DND-41 (cell line): ENCODE results near the gene FGB.

Experiments
- ATAC-seq: fragments of 200-7000 bp; cut with Tn5 transposase; 3 replicates; pipeline ENCODE4 v1.9.1; 2021; ENCODE audit warnings: low read depth; ENCODE audit not compliant: insufficient read depth
- DNase-seq: peaks from one replicate; pipeline ENCODE4 v3.0.0-alpha.2; 2020
- H2AFZ ChIP-seq: 2 replicates; pipeline ENCODE4 v1.6.0; 2012; ENCODE audit warnings: low read depth, low read length
- H3K27ac ChIP-seq: 2 replicates; pipeline ENCODE4 v1.5.1; 2012; ENCODE audit warnings: low read length, inconsistent platforms
- H3K27me3 ChIP-seq: fragments of 200-600 bp; sonication (generic); 2 replicates; pipeline ENCODE4 v1.6.0; 2012; ENCODE audit warnings: low read length, mild to moderate bottlenecking, inconsistent platforms; ENCODE audit not compliant: insufficient read depth, poor library complexity
- H3K36me3 ChIP-seq: 2 replicates; pipeline ENCODE4 v1.5.1; 2012; ENCODE audit warnings: low read length, inconsistent platforms; ENCODE audit not compliant: insufficient read depth
- H3K4me1 ChIP-seq: 2 replicates; pipeline ENCODE4 v1.5.1; 2012; ENCODE audit warnings: mild to moderate bottlenecking, low read length; ENCODE audit not compliant: insufficient read depth
- H3K4me2 ChIP-seq: 2 replicates; pipeline ENCODE4 v1.6.0; 2012; ENCODE audit warnings: mild to moderate bottlenecking, moderate library complexity, low read length, inconsistent platforms; ENCODE audit not compliant: insufficient read depth
- H3K4me3 ChIP-seq, 2 experiments: fragments of 200-600 bp in 1 of 2; shearing (Covaris generic) in 1 of 2; 2 replicates each; pipeline ENCODE4 v1.5.1; 2012 to 2016; ENCODE audit warnings: inconsistent platforms in 2 of 2, low read length in 2 of 2, mild to moderate bottlenecking in 2 of 2, low read depth in 1 of 2, moderate library complexity in 1 of 2
- H3K79me2 ChIP-seq: 2 replicates; pipeline ENCODE4 v1.6.0; 2012; ENCODE audit warnings: low read length, inconsistent platforms; ENCODE audit not compliant: insufficient read depth
- H3K9ac ChIP-seq: 2 replicates; pipeline ENCODE4 v1.6.0; 2012; ENCODE audit warnings: low read depth, mild to moderate bottlenecking, inconsistent platforms, low read length, moderate library complexity
- H3K9me3 ChIP-seq: 2 replicates; pipeline ENCODE4 v1.5.1; 2012; ENCODE audit warnings: low read length, moderate library complexity, mild to moderate bottlenecking, inconsistent platforms; ENCODE audit not compliant: insufficient read depth, severe bottlenecking
- H4K20me1 ChIP-seq: 2 replicates; pipeline ENCODE4 v1.6.0; 2012; ENCODE audit warnings: low read length; ENCODE audit not compliant: insufficient read depth
- EZH2 ChIP-seq: IDR thresholded peaks from 3 replicates; pipeline ENCODE4 v1.6.1; 2012; ENCODE audit warnings: borderline replicate concordance, low read depth, mild to moderate bottlenecking, moderate library complexity, low read length, inconsistent platforms; ENCODE audit not compliant: severe bottlenecking
- TF ChIP-seq, protein P1 (sequence below): IDR thresholded peaks from 2 replicates; pipeline ENCODE4 v1.5.1; 2012; ENCODE audit warnings: borderline replicate concordance, low read length, moderate library complexity, mild to moderate bottlenecking; ENCODE audit not compliant: poor library complexity, severe bottlenecking; ENCODE audit errors: extremely low read depth

The FGB gene

DNA sequence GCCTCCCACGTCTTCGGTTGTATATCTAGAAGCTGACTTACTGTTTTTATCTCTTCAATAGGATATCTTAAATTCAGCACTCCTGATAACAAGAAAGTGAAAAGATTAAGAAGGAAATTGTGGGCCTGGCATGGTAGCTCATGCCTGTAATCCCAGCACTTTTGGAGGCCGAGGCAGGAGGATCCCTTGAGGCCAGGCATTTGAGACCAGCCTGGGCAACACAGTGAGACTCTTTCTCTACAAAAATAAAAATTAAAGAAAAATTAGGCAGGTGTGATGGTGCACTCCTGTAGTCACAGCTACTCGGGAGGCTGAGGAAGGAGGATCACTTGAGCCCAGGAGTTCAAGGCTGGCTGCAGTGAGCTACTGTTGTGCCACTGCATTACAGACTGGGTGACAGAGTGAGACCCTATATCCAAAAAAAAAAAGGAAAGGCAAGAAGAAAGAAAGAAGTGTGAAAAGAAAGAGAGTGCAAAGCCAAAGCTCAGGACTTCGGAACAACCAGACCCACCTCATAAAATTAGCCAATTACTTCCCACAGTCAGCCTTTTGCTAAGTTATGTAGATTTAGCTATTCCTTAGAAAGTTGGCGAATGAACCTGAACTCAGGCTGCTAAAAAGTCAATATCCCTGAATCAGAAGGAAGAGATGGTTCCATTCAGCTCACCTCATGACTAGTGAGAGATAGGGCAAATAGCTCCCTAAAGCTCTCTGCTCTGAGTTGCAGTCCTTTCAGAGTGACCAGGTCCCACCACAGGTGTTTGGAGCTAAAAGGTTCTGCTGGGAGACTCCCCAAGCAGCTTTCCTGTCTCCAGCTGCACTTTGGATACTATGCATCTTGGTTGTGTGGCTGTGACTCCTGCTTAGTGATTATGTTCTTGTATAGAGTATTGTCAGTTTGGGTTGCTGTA, 40.5 kb downstream of the FGB start:
- Histone ChIP-seq H3K79me2 (no peaks in the 10 kb centered on the region), H3K4me3 (no peak overlapping the region), H3K9ac (no peak overlapping the region), H4K20me1 (no peaks in the 10 kb centered on the region), H3K4me2 (no peak overlapping the region), H3K36me3 (no peaks in the 10 kb centered on the region), H3K27ac (no peak overlapping the region), H3K9me3 (no peaks in the 10 kb centered on the region), H3K4me1 (0 out of 2 replicates have a peak, but pooled peaks cover 3% of the 10 kb centered on the region), H3K27me3 (no peaks in the 10 kb centered on the region), H2AFZ (no peak overlapping the region)
- no peak for DNase-seq
- TF ChIP-seq, protein P1, sequence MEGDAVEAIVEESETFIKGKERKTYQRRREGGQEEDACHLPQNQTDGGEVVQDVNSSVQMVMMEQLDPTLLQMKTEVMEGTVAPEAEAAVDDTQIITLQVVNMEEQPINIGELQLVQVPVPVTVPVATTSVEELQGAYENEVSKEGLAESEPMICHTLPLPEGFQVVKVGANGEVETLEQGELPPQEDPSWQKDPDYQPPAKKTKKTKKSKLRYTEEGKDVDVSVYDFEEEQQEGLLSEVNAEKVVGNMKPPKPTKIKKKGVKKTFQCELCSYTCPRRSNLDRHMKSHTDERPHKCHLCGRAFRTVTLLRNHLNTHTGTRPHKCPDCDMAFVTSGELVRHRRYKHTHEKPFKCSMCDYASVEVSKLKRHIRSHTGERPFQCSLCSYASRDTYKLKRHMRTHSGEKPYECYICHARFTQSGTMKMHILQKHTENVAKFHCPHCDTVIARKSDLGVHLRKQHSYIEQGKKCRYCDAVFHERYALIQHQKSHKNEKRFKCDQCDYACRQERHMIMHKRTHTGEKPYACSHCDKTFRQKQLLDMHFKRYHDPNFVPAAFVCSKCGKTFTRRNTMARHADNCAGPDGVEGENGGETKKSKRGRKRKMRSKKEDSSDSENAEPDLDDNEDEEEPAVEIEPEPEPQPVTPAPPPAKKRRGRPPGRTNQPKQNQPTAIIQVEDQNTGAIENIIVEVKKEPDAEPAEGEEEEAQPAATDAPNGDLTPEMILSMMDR, result no peak
- no peak for TF ChIP-seq EZH2
- ATAC-seq, result no peak

DNA sequence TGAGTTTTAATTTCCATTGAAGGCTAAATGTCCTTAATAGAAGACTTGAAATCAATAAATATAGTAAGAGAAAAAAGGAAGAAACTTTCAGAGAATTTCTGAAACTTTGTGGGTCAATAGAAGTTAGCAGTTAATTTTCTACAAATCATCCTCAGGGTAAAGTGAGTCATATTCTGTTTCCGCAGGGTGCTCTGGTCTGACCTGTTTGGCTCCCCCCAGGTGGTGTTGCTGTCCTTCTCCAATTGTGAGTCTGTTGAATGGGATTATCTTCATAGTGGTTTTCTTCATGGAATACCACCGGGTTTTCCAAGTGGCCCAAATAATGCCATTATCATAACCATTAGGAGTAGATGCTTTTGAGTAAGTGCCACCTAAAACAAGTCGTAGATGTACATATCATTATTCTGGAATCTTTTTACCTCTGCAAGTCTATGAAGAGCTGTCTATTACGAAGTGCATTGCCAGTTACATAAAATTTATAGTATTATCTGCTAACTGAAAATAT, 41.9 kb downstream of the FGB start:
- DNase-seq, result no peak
- H3K4me2 ChIP-seq, result no peak overlapping the region
- ATAC-seq, result no peak
- no peaks in the 10 kb centered on the region for H3K9me3 ChIP-seq
- no peaks in the 10 kb centered on the region for H4K20me1 ChIP-seq
- no peak overlapping the region for H2AFZ ChIP-seq
- no peaks in the 10 kb centered on the region for H3K79me2 ChIP-seq
- peaks cover 3% of the 10 kb centered on the region for H3K27me3 ChIP-seq
- TF ChIP-seq, protein P1, result no peak
- no peak for TF ChIP-seq EZH2
- H3K27ac ChIP-seq, result no peak overlapping the region
- no peak overlapping the region for H3K9ac ChIP-seq
- H3K36me3 ChIP-seq, result no peaks in the 10 kb centered on the region
- 0 out of 2 replicates have a peak, but pooled peaks cover 3% of the 10 kb centered on the region for H3K4me1 ChIP-seq
- no peak overlapping the region for H3K4me3 ChIP-seq

DNA sequence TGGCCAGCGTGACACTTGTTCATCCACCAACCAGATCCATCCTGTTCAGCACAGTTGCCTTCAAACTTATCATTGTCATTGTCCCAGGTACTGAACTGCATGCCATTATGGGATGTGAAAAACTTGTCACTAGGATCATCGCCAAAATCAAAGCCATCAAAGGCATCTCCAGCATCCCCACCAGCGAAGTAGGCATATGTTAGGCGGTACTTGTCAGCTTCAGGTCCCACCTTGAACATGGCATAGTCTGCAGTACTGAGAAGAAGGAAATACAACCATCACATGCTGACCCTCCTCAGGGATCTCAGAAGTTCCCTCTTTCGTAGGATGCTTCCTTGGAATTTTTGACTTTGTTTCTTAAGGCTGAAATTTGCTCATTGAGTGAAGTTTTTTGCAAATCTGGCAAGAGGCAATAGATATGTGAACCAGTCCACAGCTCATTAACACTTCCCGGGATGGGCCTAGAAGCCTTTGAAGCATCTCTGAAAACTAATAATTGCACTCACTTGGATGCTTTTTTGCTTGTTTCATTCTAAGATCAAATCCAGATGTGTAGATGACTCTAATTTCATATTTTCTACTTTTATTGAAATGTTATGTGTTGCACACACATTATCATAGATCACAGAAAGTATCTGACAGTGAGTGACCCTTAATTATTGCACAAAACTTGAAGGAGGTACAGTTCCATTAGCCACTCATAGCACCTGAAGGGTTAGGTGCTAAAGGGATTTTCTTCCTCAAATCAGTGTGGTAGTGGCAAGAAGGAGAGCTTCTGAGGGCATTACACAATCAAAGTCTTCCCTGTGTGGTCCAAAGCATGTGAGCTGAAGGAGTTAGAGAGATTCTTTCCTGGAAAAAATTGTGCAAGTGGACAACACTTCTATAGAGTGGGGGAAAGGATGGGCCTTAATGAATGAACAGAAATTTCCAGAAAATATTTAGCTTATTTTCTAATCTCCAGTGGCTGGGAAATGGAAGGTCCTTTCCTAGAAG, 44.2 kb downstream of the FGB start:
- Histone ChIP-seq H3K9me3 (no peaks in the 10 kb centered on the region), H3K27me3 (peaks cover 3% of the 10 kb centered on the region), H3K4me3 (no peak overlapping the region), H3K4me2 (no peak overlapping the region), H4K20me1 (no peaks in the 10 kb centered on the region), H3K36me3 (no peaks in the 10 kb centered on the region), H3K27ac (no peak overlapping the region), H3K79me2 (no peaks in the 10 kb centered on the region), H2AFZ (no peak overlapping the region), H3K4me1 (0 out of 2 replicates have a peak, but pooled peaks cover 3% of the 10 kb centered on the region), H3K9ac (no peak overlapping the region)
- ATAC-seq (no peak), DNase-seq (no peak)
- TF ChIP-seq, protein P1, result no peak
- no peak for TF ChIP-seq EZH2
